NCI-H146 treated with DMSO at 0.1 percent for 48 hours (cell line): ENCODE results near the gene TXNRD1.

Source experiments
- DNase-seq: peaks from one replicate; lab custom pipeline; 2025; ENCODE audit not compliant: unreplicated experiment; lab: John Stamatoyannopoulos, UW

TXNRD1 gene

DNA sequence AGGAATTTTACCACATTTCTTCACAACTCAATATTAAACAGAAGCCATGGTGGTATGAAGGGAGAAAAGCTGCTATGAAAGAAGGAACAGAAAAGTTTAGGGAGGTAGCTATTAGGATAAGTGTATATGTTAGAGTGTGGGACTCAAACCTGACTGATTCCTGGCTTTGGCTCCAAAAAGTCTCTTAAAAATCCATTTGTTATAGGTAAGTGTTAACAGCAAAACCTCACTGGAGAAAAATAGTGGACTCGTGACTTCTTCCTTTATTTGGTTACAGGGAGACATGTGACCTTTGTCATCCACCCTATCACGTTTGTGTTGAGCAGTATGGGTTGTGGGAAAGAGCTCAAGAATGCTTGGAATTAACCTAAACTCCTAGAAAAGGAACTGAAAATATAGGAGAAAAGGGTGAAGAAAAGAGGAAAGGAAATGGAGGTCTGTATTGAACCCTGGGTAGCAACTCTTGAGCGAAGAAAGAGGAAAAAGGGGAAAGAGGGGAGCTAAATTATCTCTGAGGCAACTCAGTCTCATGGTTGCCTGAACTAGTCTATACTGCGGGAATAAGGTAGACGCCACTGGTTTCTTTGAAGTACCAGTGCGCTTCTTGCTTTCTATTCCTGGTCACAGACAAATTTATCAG is 84.4 kb downstream of the TXNRD1 start:
- no peak for DNase-seq

DNA sequence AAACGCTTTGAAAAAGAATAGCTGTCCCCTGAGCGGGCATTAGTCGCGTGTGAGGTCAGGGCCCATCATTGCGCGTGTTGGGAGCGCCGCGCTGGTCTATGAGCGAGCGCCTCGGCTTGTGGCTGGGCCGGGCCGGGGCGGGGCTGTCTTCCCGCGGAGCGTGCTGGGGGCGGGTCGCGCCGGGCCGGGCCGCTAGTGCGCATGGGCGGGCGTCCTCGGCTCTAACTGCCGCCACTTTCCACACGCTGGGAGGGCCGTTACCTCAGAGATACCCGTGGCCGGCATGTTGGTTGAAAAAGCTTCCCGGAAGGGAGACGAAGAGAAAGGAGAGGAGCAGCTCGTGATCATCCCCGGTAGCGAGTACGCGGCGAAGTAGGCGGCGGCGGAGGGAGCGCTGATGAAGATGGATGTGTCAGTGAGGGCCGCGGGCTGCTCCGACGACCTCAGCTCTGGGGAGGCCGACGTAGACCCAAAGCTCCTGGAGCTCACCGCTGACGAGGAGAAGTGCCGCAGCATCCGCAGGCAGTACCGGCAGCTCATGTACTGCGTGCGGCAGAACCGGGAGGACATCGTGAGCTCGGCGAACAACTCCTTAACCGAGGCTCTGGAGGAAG is 88.1 kb downstream of the TXNRD1 start, which contains the start of gene EID3:
Gene EID3 (plus strand): TSS at position 202 of the 614 bp plus-strand sequence. CDS start 196 bp downstream, at position 398.
- no peak for DNase-seq

DNA sequence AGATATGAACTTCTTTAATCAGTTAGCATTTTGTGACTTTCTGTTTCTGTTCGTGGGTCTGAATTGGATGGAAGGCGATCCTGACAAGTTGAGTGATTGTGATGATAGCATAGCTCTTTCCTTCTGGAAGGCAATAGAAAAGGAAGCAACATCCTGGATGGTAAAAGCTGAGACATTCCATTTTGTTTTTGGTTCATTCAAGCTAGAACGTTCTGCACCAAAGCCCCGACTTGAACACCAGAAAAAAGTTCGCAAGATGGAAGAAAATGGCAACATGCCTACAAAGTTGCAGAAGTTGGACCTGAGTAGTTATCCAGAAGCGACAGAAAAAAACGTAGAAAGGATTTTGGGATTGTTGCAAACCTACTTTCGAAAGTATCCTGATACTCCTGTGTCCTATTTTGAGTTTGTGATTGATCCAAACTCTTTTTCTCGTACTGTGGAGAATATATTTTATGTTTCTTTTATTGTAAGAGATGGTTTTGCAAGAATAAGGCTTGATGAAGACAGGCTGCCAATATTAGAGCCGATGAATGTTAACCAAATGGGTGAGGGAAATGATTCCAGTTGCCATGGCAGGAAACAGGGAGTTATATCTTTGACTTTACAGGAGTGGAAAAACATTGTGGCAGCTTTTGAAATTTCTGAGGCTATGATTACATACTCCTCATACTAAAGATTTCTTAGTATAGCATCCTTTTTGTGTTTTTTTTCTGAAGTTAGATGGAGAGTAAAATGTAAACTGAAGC is 88.9 kb downstream of the TXNRD1 start:
- no peak for DNase-seq

DNA sequence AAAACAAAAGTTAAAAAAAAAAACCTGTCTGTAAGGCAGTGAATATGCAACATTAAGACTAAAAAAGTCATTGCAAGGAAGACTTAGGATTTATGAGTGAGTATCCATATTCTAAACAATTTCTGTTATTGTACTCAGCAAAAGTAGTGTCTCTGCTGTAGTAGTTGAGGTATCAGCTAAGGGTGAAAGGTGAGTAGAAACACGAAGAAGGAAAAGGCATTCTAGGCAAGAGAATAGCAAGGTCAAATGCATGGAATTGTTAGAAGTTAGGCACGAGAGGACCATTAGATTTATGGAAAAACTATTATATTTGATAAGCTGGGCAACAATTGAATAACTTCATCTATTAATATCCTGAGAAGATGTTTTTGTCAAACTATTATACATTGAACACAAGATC is 89.8 kb downstream of the TXNRD1 start:
- no peak for DNase-seq

DNA sequence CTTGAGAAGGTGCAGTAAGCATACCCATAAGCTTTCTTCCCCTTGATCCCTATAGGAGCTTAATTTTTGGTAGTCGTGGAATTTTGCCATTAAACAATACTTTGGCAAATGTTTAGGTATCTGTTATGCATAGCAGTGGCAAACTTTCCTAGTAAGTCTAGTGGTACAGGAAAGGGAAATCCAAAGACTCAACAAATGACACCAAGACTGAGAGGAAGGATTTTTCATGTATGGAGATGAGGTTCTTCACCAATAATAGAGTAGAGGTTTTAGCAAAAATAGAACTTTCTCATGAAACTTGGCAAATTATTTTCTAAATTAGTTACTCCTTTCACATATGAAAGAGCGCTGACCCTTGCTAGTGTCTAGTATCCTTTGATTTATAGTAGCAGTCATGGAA is 90.8 kb downstream of the TXNRD1 start:
- no peak for DNase-seq

DNA sequence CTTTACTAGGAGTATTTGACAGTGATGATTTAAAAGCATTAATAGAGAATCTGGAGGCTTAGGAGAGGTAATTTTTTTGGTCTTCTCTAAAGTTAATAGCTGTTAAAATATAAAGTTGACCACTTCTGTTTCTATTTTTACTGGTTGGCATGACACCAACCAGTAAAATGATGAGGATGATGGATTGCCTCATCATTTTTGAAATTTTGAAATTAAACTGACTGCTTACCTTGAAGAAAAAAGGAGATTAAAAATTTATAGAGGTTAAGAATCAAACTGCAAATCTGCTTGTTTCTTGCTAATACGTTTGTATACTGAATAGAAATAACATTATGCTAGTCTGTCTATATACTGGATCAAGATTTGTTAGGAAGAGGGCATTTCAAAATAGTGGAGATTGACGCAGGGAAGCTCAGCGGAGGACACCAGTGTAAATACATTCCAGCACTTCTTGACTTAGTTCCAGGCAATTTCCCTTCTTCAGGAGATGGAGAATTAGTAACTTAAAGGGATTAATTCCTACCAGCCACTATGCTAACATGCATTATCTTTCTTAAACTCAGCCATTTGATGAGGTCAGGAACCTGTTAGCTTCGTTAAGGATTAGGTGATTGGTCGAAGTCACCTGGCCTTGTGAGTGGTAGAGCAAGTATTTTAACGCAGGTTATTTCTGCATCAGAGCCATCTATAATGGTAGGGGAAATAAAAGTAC is 91.5 kb downstream of the TXNRD1 start:
- DNase-seq, result no peak

DNA sequence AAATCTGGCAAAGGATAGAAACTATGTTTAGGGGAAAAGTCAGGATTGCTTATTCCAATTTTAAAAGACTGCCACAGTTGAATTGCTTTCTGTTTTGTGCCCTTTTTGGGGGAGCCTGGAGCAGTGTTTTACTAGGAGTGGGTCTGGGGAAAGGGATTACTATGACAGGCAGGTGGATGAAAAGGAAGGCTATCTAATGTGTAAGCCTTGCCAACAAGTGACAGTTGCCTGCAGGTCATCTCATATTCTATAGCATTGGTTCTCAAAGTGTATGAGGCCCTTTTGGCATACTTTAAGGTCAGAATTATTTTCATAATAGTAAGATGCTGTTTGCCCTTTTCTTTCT is 92.0 kb downstream of the TXNRD1 start:
- DNase-seq, result no peak

DNA sequence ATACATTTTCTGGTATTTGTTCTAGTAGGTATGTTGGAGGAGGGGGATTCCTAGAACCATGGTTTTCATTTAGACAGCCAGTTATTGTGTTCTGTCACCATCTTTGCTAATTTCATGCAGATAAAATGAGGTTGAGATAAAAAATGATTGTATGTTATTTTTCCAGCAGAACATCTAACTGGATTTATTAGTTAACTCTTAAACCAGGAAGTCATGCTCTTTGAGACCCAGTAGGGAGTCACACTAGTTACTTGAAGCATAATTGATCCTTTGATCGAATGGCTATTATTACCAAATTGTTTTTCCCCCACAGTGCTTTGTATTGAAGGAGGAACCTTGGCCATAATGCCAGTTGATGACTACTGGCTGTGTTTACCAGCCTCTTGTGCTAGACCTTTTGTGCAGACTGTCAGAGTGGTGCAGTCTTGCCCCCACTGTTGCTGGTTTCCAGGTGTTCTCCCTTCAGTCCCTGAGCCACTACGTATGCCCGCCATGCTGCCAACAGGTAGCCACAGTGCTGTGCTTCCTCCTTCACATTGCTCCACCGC is 93.9 kb downstream of the TXNRD1 start:
- DNase-seq, result peak; percentile 76

DNA sequence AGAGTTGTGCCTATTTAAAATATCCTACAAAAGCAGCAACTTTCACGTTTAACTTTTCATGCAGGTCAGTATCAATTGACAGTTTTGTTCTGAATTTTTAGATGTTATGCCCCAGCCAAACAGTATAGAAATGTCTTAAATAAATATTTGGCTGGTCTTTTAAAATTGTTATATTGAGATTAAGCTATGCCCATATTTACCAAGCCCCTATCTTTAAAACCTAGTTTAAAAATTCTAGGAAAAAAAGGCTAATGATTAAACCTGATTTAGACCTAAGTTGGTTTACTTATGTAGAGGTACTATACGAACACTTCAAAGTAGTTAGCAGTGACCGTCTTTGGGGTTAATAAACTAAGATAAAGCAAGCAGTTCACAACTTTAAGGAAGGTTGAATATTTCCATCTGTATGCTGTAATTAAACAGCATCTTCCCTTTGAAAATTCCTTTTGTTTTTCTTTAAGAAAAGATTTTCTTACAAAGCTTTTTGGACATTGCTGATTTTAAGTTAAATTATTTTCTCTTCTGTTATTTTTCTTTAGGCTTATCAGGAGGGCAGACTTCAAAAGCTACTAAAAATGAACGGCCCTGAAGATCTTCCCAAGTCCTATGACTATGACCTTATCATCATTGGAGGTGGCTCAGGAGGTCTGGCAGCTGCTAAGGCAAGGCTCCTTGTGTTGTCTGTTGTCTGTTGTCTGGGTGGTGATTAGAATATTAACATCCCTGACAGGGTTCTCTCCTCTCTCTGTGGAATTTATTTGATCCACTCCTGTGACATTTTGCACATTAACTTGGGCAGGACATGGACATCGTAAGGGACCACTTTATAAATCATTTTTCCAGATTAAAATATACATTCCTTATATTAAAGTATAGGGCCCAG is 95.4 kb downstream of the TXNRD1 start:
- no peak for DNase-seq

DNA sequence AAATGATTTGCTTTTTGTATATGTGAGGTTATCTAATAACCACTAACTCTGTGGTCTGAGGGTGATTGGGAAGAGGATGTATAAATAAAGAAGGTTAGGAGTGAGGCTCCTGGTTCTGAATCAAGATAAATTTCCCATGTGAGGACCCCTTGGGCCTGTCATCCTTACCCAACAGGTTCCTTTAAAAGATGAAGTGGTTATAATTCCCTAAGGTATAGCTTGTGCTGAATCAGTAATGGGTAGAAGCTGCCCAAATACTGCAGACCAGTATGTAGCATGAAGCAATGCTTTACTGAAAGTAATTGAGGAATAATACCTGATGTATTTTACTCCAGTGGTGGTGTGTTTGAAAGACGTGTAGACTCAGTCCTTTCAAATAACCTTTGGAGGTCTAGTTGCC is 96.6 kb downstream of the TXNRD1 start:
- no peak for DNase-seq

DNA sequence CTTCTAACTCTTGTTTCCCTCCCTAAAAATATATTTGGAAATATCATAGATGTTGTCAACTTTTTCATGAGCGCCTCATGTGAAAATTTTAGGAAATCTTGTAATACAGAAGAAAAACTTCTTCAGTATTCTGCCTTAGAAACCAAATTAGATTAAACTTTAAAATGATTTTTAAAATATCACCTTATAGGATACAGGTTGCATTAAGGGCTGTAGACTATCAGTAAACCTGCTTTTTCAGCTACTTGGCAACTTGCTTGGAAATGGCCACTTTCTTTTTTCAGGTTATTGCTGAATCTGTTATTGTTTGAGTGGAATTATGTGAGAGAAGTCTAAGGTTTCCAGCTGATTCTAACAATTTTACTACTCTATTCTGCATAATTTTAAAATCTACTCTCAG is 97.1 kb downstream of the TXNRD1 start:
- DNase-seq, result no peak

DNA sequence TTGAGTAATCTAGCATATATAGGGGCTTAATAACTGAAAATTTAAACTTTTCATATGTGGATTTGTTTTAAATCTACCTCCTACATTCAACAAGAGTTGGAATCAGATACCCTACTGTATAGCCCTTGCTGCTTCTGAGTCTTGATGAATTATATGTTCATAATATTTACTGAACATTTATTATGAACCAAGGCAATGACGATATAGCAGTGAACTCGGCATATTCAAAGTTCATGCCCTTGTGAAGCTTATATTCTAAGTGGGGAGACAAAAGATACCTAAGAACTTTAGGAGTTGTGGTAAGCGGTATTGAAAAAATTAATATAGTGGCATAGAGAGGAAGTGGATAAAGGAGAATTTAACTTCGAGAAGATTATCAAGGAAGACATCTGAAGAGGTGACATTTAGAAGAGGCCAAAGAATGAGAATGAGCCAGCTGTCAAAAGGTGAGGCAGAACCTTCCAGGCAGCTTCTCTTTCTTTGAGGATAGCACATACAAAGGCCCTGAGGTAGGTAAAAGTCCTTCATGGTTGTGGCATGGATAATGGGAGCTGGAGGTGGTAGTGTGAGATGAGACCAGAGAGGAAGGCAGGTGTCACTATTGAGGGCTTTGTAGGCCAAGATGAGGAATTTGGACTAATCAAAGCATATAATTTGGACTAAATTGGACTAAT is 98.1 kb downstream of the TXNRD1 start:
- no peak for DNase-seq

DNA sequence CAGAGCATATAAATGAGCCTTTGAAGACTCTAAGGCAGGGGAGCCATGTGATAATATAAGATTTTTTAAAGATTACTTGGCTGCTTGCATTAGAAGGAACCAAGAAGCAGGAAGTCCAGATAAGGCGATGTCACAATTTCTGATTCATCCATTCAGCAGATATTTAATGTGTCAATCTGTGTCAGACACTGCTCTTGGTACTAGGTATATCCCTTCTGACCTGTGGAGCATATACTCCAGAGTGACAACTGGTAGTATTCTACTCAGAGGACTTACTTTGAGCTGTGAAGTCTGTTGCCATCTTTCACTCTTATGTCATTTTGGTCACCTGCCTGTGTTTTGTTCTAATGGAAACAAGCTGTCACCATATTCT is 98.6 kb downstream of the TXNRD1 start:
- DNase-seq, result no peak

DNA sequence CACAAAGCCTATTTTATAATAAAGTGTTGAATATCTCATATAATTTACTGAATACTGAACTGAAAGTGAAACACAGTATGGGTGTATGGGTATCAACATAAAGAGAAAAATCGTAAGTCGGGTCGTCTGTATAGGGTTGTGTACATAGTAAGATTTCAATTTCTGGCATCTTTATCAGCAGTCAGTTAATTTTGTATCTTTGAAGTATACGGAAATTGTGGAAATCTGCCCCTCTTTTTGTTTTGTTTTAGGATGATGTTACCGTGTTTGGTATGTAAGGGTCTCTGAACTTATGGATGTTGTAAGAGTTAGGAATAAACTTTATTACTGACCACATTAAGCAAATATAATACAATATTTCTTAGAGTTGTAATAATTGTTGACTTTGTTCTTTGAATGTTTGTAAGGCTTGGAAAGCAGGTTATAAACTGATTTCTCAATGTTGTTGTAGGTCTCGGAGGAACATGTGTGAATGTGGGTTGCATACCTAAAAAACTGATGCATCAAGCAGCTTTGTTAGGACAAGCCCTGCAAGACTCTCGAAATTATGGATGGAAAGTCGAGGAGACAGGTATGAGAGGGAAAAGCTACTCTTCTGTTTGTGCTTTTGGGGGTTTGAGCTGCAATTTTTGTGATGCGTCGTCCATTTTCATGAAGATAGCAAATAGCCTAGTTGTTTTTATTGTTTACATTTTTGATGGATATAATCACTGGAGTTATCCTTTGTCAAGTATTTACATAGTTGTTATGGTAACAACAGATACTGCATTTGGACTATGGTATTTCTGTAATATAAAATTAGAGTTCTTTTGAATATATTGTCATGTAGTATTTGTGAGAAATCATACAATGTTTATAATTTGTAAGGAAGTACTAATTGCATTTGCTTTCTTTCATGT is 100.0 kb downstream of the TXNRD1 start:
- no peak for DNase-seq

DNA sequence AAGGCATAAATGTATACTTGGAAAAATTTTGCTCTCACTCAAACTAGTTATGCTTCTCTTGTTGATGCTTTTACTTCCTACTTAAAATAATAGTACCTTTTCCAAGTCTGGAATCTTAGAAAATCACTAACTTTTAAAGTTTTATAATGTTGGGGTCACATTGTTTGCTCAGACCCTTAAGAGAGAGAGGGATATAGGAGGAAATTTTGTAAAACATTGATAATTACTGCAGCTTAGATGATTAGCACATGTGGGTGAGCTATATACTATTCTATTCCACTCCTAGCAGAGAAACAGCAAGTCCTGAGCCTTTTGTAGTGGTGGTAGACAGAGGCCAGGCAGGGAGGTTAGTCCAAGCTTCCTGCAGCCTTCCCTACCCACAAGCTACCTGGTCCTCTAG is 101.4 kb downstream of the TXNRD1 start:
- DNase-seq, result no peak

DNA sequence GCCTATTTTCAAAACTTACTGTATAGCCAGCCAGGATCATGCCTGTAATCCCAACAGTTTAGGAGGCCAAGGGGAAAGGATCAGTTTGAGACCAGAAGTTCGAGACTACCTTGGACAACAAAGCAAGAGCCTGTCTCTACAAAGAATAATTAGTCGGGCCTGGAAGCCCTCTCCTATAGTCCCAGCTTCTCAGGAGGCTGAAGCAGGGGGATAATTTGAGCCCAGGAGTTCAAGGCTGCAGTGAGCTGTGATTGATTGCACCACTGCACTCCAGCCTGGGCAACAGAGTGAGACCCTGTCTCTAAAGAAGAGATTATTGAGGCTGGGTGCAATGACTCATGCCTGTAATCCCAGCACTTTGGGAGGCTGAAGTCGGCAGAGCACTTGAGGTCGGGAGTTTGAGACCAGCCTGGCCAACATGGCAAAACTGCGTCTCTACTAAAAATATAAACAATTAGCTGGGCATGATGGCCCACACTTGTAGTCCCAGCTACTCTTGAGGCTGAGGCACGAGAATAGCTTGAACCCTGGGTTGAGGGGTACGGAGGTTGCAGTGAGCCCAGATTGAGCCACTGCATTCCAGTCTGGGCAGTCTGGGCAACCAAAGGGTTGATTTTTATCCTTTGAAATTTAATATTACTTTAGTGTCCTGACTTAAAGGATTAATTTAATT is 102.1 kb downstream of the TXNRD1 start:
- no peak for DNase-seq

DNA sequence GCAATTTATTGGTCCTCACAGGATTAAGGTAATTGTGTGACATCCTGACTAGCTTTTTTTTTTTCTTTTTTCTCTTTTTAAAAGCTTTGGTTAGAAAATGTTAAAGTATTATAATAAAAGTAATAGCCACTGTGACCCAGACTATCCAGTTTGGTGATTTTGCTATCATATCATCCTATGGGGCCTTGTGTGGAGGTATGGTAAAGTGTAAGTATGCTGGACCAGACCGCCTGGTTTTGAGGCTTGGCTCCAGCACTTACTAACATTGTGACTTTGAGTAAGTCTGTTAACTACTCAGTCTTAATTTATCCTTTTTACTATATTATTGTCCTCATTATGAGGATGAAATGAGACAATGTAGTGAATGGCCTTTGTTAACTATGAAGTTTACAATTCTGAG is 103.4 kb downstream of the TXNRD1 start:
- DNase-seq, result no peak

DNA sequence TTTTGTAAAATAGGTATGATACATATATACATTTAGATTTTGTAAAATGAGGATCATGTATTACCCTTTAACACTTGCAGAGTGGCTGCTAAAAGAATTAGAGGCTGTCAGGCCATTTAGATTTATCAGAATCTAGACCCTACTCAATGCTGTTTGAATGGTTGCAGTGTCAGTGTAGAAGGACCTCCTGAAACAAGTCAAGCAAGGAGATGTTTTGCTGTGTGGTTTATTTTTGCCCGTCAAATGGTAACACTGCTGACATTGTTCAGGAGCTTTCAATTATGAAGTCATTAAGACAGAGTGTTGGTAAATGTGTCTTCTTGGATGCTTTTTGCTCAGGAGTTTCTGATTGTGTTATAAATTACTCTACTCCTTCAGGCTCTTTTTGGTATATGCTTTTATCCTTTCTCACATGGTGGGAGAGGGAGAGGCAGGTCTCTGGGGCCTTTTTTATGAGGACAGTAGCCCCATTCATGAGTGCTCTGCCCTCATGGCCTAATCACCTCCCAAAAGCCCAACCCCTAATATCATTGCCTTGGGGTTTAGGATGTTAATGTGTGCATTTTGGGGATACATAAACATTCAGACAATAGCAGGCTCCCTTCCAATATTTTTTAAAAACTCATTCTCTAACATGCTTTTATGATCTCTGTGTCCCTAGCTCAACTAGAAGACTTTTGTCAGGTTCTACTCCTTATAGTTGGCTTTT is 104.5 kb downstream of the TXNRD1 start:
- DNase-seq, result no peak
